ENCODE results near the gene ATXN10.
"Not testable (repeated sequence)": the region's sequence is repeated elsewhere in the genome, so short reads cannot be mapped to it uniquely, and the experiment has no call there.

ATXN10 gene

DNA sequence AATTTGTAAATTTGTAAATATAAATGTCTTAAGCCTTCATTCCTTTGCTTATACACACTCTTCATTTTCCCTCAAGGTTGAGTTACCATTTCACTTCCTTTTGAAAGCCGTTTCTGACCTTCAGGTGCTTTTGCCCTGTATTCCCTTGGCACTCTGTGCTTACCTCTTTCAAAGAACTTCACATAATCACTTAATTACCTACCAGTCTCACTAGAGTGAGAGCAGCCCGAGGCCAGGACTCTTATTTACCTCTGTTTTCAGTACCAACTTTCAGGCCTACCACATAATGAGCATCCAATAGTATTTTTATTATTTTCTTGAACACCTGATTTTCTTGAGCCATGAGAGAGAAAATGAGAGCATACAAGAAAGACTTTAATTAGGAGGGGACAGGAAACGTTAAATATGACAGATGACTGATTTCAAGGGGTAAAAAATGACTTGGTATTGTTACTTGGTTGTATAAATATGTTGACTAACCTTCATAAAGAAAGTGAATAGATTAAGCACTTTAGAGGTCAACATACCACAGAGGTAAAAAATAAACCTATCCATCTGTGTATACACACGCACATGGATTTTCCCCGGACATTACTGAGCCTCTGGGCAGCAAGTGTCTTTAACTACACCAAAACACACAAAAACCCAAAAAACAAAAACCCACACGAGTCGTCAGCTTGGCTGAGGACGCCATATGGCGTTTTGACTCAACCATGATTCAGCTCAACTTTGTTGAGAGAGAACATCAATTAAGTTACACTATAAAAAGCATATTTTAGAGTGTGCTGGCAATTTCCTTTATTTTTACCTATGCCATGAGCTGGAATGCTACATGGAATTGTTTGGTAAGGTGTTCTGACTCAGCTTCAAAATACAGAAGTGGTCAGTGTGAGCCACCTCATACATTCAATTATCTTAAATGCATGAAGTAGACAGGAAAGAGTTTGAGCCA lies 7.6 kb downstream of the ATXN10 start:
- DNase-seq (ENCODE audit: low read depth in 2 of 2): no peak

DNA sequence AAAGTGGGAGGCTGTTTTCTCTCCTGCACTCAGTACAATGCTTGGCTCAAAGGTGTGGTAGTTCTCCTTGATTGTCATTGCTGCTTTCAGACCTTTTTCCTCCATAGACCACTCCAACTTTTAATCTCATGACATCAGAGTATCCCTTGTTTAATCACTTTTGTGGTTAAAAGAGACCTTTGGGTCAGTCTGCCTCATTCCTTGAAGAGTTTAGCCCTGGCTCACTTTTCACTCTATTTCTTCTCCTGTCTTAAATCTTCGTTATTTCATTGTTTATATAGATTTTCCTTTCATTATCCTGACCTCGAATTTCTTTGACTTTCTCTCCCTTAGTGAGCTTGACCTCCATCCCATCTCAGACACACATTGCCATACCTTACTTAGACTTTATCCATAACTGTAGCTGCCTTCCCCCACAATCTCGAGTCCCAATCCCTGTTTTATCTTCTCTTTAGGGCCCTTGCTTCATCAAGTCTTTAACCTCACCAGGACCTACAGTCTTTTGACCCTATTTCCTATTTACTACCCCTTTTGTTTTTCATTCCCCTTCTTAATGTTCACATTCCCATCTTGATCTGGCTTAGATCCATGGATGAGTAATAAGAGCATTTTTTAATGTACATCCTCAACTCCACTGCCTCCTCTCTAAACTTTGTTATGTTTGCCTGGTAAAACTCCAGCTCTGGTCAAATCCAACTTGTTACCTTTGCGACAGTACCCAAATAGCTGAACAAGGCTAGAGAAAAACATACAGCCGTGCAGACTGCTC lies 9.5 kb downstream of the ATXN10 start:
- no peak for DNase-seq (ENCODE audit: low read depth in 2 of 2)

DNA sequence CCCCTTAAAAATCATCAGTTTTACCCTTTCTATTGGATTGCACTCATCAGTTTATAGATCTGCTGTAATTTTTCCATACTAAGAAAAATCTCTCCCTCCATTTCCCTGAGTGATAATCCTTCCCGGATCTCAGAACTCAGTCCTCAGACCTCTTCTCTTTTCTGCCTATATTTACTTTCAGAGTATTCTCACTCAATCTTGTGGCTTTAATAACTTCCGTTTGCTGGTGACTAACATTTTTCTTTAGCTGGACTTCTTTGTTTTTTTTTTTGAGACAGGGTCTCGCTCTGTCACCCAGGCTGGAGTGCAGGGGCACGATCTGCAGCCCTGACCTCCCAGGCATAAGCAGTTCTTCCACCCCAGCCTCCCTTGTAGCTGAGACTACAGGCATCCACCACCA lies 10.4 kb downstream of the ATXN10 start:
- no peak for DNase-seq (ENCODE audit: low read depth in 2 of 2)

DNA sequence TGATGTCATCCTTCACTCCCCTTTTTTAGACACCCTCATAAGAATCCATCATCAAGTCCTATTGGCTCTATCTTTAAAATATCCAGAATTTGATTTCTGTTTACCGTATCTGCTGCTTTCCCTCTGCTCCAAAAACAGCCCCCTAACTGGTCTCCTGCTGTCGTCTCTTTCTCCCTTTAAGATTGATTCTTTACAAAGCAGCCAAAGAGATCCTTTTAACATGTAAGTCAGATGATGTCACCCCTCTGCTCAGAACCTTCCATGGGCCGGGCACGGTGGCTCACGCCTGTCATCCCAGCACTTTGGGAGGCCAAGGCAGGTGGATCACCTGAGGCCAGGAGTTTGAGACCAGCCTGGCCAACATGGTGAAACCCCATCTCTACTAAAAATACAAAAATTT lies 11.1 kb downstream of the ATXN10 start:
- DNase-seq (ENCODE audit: low read depth in 2 of 2): not testable (repeated sequence)

DNA sequence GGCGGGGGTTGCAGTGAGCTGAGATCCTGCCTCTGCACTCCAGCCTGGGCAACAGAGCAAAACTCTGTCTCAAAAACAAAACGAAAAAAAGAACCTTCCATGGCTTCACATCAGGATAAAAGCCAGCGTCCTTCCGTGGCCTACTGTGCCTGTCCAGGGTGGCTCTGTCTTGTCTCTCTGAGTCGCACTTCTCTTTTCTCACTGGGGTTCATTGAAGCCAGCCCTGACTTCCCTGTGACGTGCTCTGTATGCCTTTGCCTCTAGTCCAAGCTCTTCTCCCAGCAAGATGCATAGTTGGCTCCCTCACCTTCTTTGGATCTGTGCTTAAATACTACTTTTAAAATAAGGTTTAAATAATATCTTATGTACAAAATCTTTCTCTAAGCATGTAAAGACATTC lies 11.6 kb downstream of the ATXN10 start:
- DNase-seq (ENCODE audit: low read depth in 2 of 2): no peak

DNA sequence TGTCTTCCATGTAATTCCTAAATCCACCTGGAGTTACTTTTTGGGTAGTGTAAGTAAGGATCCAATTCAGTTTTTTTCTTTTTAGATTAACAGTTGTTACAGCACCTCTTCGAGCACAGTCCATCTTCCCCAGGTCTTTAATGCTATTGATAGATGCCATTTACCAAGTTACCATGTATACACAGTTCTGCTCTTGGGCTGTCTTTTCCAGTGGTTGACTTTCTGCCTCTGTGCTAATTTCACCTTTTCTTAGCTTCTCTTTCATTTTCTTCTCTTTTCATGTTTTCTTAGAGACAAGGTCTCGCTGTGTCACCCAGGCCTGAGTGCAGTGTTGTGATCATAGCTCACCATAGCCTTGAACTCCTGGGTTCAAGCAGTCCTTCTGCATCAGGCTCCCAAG lies 12.0 kb downstream of the ATXN10 start:
- no peak for DNase-seq (ENCODE audit: low read depth in 2 of 2)

DNA sequence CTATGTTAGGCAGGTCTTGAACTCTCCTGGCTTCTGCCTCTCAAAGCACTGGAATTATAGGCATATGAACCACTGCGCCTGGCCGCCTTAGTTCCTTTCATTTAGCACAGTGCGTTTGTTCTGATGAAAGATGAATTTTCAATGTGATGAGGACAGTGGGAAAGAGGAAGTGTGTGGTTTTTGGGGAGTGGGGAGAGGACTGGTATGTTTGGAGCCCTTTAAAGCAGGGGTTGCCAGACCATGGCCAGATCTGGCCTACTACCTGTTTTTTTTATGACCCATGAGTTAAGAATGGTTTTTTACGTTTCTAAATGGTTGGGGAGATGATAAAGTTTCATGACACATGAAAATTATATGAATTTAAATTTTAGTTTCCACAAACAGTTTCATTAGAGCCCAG lies 12.5 kb downstream of the ATXN10 start:
- no peak for DNase-seq (ENCODE audit: low read depth in 2 of 2)

DNA sequence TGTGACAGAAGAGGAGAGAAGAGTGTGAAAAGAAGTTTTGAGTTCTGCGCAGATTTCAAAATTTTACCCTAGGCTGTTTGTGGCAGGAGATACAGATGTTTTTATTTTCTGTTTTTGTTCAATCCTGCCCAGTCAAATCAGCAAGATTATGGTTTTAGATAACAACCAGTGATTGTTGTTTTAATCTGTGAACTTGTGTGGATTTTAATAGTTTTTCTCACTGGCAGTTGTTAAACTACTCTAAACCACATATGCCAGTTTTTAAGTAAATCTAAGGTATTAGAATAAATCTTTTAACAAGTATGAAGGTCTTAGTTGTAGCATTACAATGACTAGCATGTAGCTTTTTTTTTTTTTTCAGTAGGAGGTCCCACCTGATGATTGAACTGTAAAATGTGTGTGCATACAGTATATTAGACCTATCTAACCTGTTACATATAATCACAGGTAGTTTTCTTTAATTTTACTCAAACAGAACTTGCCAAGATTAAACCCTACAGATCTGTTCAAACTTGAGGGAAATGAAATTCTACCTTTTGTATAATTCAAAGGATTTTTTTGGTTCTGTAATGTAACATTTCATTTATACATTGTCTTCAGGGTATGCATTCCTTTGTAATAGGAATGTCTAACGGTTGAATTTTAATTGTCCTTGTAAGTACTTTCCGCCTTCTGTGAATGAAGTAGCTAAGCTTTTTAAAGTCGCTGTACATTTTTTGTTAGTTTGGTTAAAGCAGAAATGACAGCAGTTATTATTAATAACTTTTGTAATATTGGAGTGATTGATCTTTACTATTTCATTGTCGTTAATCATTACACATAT lies 13.3 kb downstream of the ATXN10 start:
- no peak for DNase-seq (ENCODE audit: low read depth in 2 of 2)

DNA sequence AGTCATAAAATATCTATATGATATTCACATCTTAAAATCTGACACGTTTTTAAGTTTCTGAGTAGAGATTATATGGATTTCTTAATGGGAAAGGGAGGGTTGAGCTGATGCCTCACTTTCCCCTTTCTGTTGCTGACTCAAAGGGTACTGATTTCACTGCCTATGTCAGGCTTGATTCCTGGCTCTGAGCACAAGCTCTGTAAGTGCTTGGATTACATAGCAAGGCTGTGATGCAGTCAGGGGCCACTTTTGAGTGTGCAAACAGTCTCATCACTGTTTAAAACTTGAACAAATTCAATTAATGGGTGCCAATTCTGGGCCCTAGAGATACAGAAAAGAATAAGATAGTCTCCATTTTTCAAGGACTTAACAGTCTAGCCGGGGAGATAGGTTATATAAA lies 14.4 kb downstream of the ATXN10 start:
- DNase-seq (ENCODE audit: low read depth in 2 of 2): no peak

DNA sequence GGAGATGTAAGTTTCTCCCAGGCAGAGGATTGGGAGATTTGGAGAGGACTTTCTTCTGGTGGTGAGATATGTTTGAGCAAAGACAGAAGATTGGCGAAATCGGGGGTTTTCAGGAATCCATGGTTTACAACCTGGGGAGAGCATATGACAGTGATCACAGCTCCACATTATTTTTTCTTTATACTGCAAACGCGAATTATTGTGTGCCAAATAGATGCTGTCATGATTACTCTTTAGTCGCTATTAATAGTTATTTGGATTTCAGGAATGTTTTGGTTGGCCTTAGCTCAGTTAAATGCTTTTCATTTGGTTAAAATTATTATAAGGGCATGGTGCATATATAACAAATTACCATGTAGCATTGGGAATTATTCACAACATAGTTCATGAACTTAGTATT lies 15.2 kb downstream of the ATXN10 start:
- DNase-seq (ENCODE audit: low read depth in 2 of 2): no peak

DNA sequence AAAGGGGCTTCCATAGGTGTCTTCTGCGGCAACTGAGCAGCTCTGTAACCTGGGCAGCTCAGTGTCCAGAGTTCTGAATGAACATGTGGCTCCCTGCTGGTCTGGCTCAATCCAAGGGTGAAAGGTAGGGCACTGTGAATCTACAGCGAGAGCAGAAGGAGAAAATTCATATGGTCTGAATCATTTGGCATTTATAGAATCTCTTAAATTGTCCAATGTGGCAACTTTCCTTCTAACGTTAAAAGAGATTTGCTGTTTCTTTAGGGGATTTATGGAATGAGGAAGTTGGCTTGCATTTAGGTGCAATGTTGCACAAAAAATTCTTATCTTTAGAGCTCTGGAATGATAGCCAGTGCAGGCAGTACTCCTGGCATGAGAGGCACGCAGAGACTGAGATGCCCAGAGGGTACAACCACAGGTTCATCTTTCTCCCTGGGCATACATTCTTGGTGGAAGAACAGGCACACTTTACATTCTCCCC lies 17.0 kb downstream of the ATXN10 start:
- no peak for DNase-seq (ENCODE audit: low read depth in 2 of 2)

DNA sequence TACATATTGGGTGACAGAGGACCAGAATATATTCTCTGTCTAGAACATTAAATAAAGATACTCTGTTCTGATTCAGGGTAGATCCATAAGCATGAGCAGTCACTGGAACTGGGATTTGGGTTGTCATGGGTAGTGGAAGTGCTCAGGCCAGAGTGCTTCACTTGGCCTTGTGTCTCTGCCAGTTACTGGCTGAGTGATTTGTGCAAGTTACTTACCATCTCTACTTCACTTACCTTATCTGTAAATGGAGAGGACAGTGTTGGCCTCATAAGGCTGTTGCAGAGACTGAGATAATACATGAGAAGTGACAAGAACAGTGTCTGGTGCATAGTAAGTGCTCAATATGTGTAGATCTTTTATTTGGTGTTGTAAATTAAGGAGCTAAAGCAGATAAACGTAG lies 17.6 kb downstream of the ATXN10 start:
- DNase-seq (ENCODE audit: low read depth in 2 of 2): no peak

DNA sequence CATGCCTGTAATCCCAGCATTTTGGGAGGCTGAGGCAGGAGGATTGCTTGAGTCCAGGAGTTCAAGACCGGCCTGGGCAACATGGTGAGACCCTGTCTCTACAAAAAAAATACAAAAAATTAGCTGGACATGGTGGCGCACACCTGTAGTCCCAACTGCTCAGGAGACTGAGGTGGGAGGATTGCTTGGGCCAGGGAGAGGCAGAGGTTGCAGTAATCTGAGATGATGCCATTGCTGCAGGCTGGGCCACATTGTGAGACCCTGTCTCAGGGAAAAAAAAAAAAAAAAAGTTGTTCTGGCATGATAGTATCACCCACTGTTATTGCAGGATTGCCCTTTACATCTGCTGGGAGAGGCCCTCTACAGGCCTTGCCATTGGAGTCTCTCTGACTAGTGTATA lies 18.4 kb downstream of the ATXN10 start:
- no peak for DNase-seq (ENCODE audit: low read depth in 2 of 2)

DNA sequence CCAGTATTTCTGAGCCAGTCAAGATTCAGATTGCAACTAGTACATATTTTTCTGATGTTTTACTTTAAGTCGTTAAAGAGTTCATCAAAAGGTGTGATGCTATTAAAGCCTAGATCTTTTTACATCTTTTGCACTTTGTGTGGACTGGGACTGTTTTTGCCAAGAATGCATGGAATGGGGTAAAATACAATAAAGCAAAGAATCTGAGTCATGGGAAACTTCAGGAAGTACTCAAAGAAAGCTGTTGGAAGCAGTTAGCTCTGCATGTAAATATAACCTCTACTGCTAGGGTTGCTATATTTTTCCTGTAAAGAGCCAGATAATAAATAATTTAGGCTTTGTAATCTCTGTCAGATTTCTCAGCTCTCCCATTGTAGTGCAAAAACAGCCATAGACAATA lies 20.9 kb downstream of the ATXN10 start:
- DNase-seq (ENCODE audit: low read depth in 2 of 2): no peak

DNA sequence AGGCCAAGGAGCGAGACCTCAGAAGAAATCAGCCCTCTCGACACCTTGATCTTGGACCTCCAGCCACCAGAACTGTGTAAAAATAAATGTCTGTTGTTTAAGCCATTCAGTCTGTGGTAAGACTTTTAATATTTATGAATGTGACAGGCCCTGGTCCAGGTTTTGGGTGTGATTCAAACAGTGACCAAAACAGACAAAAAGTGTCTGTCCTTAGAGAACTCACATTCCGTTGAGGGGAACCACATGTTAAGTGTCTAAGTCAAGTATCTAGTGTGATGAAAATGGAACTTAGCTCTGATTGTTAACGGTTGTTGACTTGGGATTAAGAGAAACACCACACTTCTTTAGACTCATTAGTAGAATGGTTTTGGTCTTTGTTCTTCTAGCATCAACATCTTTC lies 22.2 kb downstream of the ATXN10 start:
- DNase-seq (ENCODE audit: low read depth in 2 of 2): no peak

DNA sequence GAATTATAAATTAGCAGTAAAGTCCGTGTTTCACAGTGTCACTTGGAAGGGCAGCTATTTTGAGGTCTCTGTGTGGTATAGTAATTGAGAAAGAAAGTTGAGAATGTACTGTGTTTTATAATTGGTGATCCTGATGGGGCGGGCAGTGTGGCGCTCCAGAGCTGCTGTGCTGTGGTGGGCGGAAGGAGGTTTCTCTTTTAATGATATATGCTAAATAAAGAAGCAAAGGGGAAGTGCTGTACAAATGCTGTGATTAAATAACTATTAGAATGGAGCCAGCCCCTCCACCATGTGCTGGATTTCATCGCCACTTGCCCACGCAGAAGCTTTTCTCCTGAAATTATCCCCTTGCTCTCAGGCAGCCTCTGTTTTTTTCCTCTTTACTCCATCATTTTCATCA lies 24.6 kb downstream of the ATXN10 start:
- no peak for DNase-seq (ENCODE audit: low read depth in 2 of 2)

DNA sequence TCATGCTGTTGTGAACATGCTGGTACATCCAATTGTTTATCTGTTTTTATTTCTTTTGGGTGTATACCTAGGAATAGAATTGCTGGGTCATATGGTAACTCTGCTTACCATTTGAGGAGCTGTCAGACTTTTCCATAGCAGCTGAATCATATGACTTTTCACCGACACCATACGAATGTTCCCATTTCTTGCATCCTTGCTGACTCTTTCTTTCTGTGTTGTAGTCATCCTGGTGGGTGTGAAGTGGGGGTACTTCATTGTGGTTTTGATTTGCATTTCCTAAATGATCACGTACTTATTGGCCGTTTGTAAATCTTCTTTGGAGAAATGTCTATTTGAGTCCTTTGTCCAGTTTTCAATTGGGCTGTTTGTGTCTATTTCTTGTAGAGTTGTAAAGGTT lies 26.5 kb downstream of the ATXN10 start:
- DNase-seq (ENCODE audit: low read depth in 2 of 2): no peak

DNA sequence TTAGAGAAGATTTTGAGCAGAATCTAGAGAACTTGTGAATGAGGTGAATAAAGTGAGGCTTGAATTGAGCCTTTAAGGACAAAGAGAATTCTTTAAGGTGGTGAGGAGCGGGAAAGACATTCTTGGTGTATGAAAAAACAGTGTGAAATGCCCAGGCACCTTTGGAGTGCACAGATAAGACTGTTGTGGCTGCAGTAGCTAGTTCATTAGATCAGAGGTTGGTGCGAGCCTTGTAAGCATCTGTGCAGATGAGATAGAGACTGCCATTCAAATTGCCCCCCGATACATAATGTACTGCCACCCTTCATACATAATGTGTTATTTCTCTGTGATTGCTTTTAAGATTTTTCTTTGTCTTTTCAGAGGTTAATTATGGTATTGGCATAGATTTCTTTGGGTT lies 31.3 kb downstream of the ATXN10 start:
- DNase-seq (ENCODE audit: low read depth in 2 of 2): no peak

DNA sequence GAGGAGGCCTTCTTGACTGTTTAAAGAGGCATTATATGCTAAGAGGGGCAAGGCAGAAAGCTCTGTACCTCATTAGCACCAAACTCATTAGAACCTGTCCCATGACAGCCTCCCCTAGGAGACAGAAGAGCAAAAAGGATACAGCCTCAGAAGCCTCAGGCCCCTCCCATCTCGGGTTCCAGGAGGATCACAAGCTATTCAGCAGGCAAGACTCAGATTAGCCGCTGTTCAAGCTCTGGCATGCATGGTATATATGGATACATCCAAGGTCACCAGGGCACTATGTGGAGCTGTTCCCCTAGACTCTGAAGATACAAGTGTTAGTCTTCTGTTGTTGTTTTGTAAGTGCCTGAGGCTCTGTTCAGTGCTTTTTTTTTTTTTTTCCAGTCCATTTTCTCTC lies 32.1 kb downstream of the ATXN10 start:
- no peak for DNase-seq (ENCODE audit: low read depth in 2 of 2)

DNA sequence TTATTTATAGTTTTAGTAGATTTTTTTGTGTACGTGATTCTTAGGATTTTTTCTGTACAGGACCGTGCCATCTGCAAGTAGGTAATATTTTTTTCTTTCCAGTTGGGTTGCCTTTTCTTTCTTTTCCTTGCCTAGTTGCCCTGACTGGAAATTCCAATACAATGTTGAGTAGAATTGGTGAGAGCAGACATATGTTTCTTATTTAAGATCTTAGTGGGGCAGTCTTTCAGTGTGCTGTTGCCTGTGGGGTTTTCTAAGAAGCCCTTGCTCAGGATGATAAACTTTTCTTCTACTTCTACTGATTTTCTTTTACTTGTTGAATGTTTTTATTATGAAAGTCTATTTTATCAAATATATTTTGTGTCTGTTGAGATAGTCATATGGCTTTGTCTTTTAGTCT lies 33.0 kb downstream of the ATXN10 start:
- DNase-seq (ENCODE audit: low read depth in 2 of 2): no peak

DNA sequence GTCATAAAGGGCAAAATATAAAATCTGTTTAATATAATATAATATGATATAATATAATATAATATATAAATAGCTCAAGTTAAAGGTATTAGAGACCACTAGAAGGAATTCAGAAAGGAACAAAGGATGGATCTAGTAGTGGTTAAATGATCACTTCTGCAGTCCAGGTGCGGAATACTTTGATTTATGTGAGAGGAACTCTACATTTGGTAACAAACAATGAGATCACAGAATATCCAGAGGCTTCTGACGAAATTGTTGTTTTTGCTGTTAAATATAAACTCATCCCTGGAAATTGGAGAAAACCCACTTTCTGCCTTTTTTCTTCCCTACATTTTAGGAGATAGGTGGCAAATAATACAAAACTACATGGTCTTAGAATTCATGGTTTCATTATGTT lies 36.0 kb downstream of the ATXN10 start:
- no peak for DNase-seq (ENCODE audit: low read depth in 2 of 2)

DNA sequence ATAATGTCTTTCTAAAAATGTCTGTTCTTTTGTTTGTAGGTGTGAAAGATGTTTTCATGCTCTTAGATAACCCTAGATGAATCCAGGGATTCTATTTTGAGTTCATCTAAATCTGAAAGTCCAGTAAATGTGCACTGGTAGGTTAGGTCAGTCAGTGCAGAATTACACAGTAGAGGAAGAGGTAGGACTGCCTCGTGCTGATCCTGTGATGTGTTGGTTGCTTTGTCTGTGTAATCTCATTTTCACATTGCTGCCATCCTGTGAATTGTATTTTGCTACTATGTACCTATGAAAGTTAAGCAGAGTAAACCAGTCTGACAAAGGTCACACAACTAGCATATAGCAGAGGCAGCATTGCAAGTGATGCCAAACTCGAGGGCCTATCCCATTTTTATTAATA lies 36.5 kb downstream of the ATXN10 start:
- no peak for DNase-seq (ENCODE audit: low read depth in 2 of 2)
